ENCODE results near the gene DNAAF2.

Gene DNAAF2

DNA sequence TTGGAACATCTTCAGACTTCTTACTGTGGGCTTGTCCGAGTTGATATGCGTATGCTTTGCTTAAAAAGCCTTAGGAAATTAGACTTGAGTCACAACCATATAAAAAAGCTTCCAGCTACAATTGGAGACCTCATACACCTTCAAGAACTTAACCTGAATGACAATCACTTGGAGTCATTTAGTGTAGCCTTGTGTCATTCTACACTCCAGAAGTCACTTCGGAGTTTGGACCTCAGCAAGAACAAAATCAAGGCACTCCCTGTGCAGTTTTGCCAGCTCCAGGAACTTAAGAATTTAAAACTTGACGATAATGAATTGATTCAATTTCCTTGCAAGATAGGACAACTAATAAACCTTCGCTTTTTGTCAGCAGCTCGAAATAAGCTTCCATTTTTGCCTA, 27.5 kb downstream of the DNAAF2 start:
- no peak for TF ChIP-seq POLR2AphosphoS5 (IDR thresholded peaks at IDR 0.05; ENCODE audit: low read depth, low read length)
- TF ChIP-seq TAF1 (IDR thresholded peaks at IDR 0.05; ENCODE audit: borderline replicate concordance, insufficient read depth, low read length) = no peak
- TF ChIP-seq, protein P1, sequence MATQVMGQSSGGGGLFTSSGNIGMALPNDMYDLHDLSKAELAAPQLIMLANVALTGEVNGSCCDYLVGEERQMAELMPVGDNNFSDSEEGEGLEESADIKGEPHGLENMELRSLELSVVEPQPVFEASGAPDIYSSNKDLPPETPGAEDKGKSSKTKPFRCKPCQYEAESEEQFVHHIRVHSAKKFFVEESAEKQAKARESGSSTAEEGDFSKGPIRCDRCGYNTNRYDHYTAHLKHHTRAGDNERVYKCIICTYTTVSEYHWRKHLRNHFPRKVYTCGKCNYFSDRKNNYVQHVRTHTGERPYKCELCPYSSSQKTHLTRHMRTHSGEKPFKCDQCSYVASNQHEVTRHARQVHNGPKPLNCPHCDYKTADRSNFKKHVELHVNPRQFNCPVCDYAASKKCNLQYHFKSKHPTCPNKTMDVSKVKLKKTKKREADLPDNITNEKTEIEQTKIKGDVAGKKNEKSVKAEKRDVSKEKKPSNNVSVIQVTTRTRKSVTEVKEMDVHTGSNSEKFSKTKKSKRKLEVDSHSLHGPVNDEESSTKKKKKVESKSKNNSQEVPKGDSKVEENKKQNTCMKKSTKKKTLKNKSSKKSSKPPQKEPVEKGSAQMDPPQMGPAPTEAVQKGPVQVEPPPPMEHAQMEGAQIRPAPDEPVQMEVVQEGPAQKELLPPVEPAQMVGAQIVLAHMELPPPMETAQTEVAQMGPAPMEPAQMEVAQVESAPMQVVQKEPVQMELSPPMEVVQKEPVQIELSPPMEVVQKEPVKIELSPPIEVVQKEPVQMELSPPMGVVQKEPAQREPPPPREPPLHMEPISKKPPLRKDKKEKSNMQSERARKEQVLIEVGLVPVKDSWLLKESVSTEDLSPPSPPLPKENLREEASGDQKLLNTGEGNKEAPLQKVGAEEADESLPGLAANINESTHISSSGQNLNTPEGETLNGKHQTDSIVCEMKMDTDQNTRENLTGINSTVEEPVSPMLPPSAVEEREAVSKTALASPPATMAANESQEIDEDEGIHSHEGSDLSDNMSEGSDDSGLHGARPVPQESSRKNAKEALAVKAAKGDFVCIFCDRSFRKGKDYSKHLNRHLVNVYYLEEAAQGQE (IDR thresholded peaks at IDR 0.05; ENCODE audit: insufficient read depth in 1 of 2, low read depth in 2 of 2, low read length in 2 of 2) = no peak
- TF ChIP-seq FOXP2 (optimal IDR thresholded peaks at IDR 0.05; ENCODE audit: borderline replicate concordance, extremely low read depth, extremely low read length, insufficient read depth) = no peak
- TF ChIP-seq SIN3A (IDR thresholded peaks at IDR 0.05; ENCODE audit: borderline replicate concordance, insufficient read depth, low read length) = no peak

GRCh38 chr14:49598485-49599300, 36.4 kb downstream of the DNAAF2 start, which contains the start of gene LRR1:
TSS of gene LRR1 (plus strand) at chr14:49598940. CDS start at chr14:49599021, 81 bp downstream.
- peak; percentile 87 for TF ChIP-seq POLR2AphosphoS5 (IDR thresholded peaks at IDR 0.05; ENCODE audit: low read depth, low read length)
- TF ChIP-seq, protein P1 (IDR thresholded peaks at IDR 0.05; ENCODE audit: insufficient read depth in 1 of 2, low read depth in 2 of 2, low read length in 2 of 2) = 0 out of 4 replicates have a peak, but pooled peaks of 1 of the 2 experiments have one; percentile 25
- TF ChIP-seq TAF1 (IDR thresholded peaks at IDR 0.05; ENCODE audit: borderline replicate concordance, insufficient read depth, low read length) = peak; percentile 84; the same call in 1 of the 2 replicates
- TF ChIP-seq FOXP2 (optimal IDR thresholded peaks at IDR 0.05; ENCODE audit: borderline replicate concordance, extremely low read depth, extremely low read length, insufficient read depth) = peak; percentile 56
- 0 out of 2 replicates have a peak, but pooled peaks have one; percentile 26 for TF ChIP-seq SIN3A (IDR thresholded peaks at IDR 0.05; ENCODE audit: borderline replicate concordance, insufficient read depth, low read length)

DNA sequence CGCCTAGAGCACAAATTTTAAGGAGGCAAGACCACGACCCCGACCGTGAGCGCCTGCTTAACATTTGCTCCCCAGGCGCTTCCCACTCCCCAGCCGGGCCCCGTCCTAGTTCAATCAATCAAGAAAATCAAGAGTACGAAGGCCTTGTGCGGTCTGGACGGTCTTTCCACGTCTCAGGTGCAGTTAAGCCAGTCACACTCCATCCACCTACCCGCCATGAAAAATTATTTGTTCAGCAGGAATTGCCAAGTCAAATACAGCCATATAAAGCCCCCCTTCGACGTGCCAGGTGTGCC, 36.9 kb downstream of the DNAAF2 start:
- no peak for TF ChIP-seq FOXP2 (optimal IDR thresholded peaks at IDR 0.05; ENCODE audit: borderline replicate concordance, extremely low read depth, extremely low read length, insufficient read depth)
- TF ChIP-seq POLR2AphosphoS5 (IDR thresholded peaks at IDR 0.05; ENCODE audit: low read depth, low read length) = no peak
- no peak for TF ChIP-seq SIN3A (IDR thresholded peaks at IDR 0.05; ENCODE audit: borderline replicate concordance, insufficient read depth, low read length)
- TF ChIP-seq TAF1 (IDR thresholded peaks at IDR 0.05; ENCODE audit: borderline replicate concordance, insufficient read depth, low read length) = no peak
- TF ChIP-seq, protein P1 (IDR thresholded peaks at IDR 0.05; ENCODE audit: insufficient read depth in 1 of 2, low read depth in 2 of 2, low read length in 2 of 2) = no peak

GRCh38 chr14:49594347-49595091, 40.5 kb downstream of the DNAAF2 start:
- TF ChIP-seq FOXP2 (optimal IDR thresholded peaks at IDR 0.05; ENCODE audit: borderline replicate concordance, extremely low read depth, extremely low read length, insufficient read depth) (no peak), TAF1 (IDR thresholded peaks at IDR 0.05; ENCODE audit: borderline replicate concordance, insufficient read depth, low read length) (no peak)

- no peak for TF ChIP-seq FOXP2 (optimal IDR thresholded peaks at IDR 0.05; ENCODE audit: borderline replicate concordance, extremely low read depth, extremely low read length, insufficient read depth)
- TF ChIP-seq, protein P1 (IDR thresholded peaks at IDR 0.05; ENCODE audit: insufficient read depth in 1 of 2, low read depth in 2 of 2, low read length in 2 of 2) = no peak
Measured at GRCh38 chr14:49593016-49593415, 42.0 kb downstream of the DNAAF2 start.

Data from PFSK-1 (cell line).